WTC11 (cell line): ENCODE data around the gene PIP4K2C.
A peak's percentile ranks its signal among the peaks of the same experiment; 100 is the strongest.

Experiments
- FOXK1 ChIP-seq: sonication (generic); formaldehyde crosslinking; IDR thresholded peaks from 2 replicates; pipeline ENCODE4 v1.8.0; 2022; ENCODE audit warnings: mild to moderate bottlenecking, moderate library complexity, missing genetic modification reagents
- JUN ChIP-seq: sonication (generic); formaldehyde crosslinking; IDR thresholded peaks from 2 replicates; pipeline ENCODE4 v1.8.0; 2023; ENCODE audit warnings: mild to moderate bottlenecking, missing genetic modification reagents
- KAT7 ChIP-seq: sonication (generic); formaldehyde crosslinking; IDR thresholded peaks from 2 replicates; pipeline ENCODE4 v1.8.1; 2023; ENCODE audit warnings: missing genetic modification reagents, mild to moderate bottlenecking, borderline replicate concordance
- SOX15 ChIP-seq: fragments of 250-450 bp; sonication (Bioruptor Pico); IDR thresholded peaks from 2 replicates; pipeline ENCODE4 v1.9.0; 2021; ENCODE audit warnings: mild to moderate bottlenecking
- TCF7 ChIP-seq: sonication (generic); formaldehyde crosslinking; IDR thresholded peaks from 2 replicates; pipeline ENCODE4 v1.8.0; 2022; ENCODE audit warnings: mild to moderate bottlenecking, low read depth, missing genetic modification reagents, moderate library complexity
- TEAD4 ChIP-seq: sonication (generic); formaldehyde crosslinking; IDR thresholded peaks from 2 replicates; pipeline ENCODE4 v1.8.0; 2022; ENCODE audit warnings: mild to moderate bottlenecking, missing genetic modification reagents
- ZNF423 ChIP-seq: fragments of 250-450 bp; sonication (Bioruptor Pico); IDR thresholded peaks from 2 replicates; pipeline ENCODE4 v2.1.2; 2022; ENCODE audit warnings: mild to moderate bottlenecking, moderate library complexity
- TF ChIP-seq, protein P1 (sequence below): sonication (generic); formaldehyde crosslinking; conservative IDR thresholded peaks from 2 replicates; pipeline ENCODE4 v1.8.1; 2022; ENCODE audit warnings: mild to moderate bottlenecking, missing genetic modification reagents
- TF ChIP-seq, protein P2 (sequence below): fragments of 250-450 bp; sonication (Bioruptor Pico); IDR thresholded peaks from 2 replicates; pipeline ENCODE4 v1.9.0; 2021; ENCODE audit warnings: moderate library complexity, mild to moderate bottlenecking, inconsistent platforms, borderline replicate concordance
- TF ChIP-seq, protein P3 (sequence below): sonication (generic); formaldehyde crosslinking; IDR thresholded peaks from 2 replicates; pipeline ENCODE4 v1.8.1; 2023; ENCODE audit warnings: mild to moderate bottlenecking, missing genetic modification reagents
- TF ChIP-seq, protein P4 (sequence below): fragments of 200-600 bp; IDR thresholded peaks from 2 replicates; pipeline ENCODE4 v1.8.0; 2022; ENCODE audit warnings: antibody characterized with exemption
- TF ChIP-seq, protein P5 (sequence below): sonication (generic); formaldehyde crosslinking; IDR thresholded peaks from 2 replicates; pipeline ENCODE4 v1.8.0; 2022; ENCODE audit warnings: mild to moderate bottlenecking, missing genetic modification reagents

DNA sequence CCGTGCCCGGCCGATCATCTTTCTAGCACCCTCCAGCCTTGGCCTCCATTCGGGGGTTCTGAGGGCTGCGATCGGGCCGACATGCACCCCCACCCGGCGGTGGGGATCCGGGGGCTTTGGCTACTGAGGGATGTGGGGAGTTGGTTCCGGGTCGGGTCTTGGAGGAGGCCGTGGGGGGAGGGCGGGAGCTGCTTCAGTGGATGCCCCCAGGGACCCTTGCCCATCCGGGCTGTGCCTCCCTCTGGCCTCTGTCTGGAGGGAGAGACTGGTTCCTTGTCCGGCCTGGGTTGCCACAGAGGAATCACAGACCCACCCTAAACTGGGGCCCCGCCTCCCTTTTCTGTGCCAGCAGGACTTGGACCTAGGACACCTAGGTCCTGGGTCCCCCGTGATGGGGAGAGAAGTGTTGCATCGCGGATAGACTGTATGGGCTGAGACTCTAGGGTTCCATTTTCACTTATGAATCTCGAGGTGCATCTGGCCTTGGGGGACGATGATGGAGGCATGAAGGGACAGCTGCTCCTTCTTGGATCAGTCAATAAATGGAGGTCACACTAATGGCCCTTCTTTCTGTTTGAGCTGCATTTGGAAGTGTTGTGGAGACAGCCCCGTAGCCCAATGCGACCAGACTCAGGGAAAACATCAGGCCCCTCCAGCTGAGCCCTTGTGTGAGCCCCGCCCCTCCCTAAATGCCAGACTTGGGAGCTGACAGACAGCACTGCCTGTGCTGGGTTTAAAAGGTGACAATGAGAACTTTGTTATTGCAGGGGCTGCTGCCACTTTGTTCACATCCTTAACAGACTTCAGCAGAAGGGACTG lies 14.2 kb downstream of the PIP4K2C start:
- TF ChIP-seq, protein P1, sequence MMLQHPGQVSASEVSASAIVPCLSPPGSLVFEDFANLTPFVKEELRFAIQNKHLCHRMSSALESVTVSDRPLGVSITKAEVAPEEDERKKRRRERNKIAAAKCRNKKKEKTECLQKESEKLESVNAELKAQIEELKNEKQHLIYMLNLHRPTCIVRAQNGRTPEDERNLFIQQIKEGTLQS (CRISPR knock-in tag) = no peak
- TF ChIP-seq, protein P2, sequence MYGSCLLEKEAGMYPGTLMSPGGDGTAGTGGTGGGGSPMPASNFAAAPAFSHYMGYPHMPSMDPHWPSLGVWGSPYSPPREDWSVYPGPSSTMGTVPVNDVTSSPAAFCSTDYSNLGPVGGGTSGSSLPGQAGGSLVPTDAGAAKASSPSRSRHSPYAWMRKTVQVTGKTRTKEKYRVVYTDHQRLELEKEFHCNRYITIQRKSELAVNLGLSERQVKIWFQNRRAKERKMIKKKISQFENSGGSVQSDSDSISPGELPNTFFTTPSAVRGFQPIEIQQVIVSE (CRISPR knock-in tag) = no peak
- TF ChIP-seq, protein P3, sequence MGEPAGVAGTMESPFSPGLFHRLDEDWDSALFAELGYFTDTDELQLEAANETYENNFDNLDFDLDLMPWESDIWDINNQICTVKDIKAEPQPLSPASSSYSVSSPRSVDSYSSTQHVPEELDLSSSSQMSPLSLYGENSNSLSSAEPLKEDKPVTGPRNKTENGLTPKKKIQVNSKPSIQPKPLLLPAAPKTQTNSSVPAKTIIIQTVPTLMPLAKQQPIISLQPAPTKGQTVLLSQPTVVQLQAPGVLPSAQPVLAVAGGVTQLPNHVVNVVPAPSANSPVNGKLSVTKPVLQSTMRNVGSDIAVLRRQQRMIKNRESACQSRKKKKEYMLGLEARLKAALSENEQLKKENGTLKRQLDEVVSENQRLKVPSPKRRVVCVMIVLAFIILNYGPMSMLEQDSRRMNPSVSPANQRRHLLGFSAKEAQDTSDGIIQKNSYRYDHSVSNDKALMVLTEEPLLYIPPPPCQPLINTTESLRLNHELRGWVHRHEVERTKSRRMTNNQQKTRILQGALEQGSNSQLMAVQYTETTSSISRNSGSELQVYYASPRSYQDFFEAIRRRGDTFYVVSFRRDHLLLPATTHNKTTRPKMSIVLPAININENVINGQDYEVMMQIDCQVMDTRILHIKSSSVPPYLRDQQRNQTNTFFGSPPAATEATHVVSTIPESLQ (CRISPR knock-in tag) = no peak
- TF ChIP-seq TEAD4 (no peak), SOX15 (CRISPR knock-in tag) (no peak), JUN (no peak), KAT7 (no peak), TCF7 (CRISPR knock-in tag) (no peak), ZNF423 (no peak), FOXK1 (CRISPR knock-in tag) (0 out of 2 replicates have a peak, but pooled peaks have one; percentile 25)
- TF ChIP-seq, protein P4, sequence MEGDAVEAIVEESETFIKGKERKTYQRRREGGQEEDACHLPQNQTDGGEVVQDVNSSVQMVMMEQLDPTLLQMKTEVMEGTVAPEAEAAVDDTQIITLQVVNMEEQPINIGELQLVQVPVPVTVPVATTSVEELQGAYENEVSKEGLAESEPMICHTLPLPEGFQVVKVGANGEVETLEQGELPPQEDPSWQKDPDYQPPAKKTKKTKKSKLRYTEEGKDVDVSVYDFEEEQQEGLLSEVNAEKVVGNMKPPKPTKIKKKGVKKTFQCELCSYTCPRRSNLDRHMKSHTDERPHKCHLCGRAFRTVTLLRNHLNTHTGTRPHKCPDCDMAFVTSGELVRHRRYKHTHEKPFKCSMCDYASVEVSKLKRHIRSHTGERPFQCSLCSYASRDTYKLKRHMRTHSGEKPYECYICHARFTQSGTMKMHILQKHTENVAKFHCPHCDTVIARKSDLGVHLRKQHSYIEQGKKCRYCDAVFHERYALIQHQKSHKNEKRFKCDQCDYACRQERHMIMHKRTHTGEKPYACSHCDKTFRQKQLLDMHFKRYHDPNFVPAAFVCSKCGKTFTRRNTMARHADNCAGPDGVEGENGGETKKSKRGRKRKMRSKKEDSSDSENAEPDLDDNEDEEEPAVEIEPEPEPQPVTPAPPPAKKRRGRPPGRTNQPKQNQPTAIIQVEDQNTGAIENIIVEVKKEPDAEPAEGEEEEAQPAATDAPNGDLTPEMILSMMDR = no peak
- TF ChIP-seq, protein P5, sequence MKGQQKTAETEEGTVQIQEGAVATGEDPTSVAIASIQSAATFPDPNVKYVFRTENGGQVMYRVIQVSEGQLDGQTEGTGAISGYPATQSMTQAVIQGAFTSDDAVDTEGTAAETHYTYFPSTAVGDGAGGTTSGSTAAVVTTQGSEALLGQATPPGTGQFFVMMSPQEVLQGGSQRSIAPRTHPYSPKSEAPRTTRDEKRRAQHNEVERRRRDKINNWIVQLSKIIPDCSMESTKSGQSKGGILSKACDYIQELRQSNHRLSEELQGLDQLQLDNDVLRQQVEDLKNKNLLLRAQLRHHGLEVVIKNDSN (CRISPR knock-in tag) = no peak
